ENCODE measurements around the gene WDR20.

DNA sequence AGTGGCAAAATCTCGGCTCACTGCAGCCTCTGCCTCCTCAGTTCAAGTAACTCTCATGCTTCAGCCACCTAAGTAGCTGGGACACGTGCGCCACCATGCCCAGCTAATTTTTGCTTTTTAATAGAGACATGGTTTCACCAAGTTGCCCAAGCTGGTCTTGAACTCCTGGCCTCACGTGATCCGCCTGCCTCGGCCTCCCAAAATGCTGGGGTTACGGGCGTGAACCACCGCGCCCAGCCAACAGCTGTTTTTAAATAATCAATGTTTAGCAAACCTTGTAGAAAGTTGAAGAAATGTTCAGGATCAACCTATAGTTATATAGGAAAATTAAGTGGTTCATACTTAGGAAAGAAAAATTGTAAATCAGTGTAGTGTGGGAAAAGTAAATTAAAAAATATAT is 46.9 kb upstream of the WDR20 start:
- TF ChIP-seq IRF2 (CRISPR knock-in tag; IDR thresholded peaks at IDR 0.05; ENCODE audit: borderline replicate concordance, low read depth) = no peak
- TF ChIP-seq, protein P1, sequence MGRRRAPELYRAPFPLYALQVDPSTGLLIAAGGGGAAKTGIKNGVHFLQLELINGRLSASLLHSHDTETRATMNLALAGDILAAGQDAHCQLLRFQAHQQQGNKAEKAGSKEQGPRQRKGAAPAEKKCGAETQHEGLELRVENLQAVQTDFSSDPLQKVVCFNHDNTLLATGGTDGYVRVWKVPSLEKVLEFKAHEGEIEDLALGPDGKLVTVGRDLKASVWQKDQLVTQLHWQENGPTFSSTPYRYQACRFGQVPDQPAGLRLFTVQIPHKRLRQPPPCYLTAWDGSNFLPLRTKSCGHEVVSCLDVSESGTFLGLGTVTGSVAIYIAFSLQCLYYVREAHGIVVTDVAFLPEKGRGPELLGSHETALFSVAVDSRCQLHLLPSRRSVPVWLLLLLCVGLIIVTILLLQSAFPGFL (CRISPR knock-in tag; IDR thresholded peaks at IDR 0.05; ENCODE audit: borderline replicate concordance) = no peak
- TF ChIP-seq NR2C2 (CRISPR knock-in tag; IDR thresholded peaks at IDR 0.05) = no peak
- TF ChIP-seq, protein P2, sequence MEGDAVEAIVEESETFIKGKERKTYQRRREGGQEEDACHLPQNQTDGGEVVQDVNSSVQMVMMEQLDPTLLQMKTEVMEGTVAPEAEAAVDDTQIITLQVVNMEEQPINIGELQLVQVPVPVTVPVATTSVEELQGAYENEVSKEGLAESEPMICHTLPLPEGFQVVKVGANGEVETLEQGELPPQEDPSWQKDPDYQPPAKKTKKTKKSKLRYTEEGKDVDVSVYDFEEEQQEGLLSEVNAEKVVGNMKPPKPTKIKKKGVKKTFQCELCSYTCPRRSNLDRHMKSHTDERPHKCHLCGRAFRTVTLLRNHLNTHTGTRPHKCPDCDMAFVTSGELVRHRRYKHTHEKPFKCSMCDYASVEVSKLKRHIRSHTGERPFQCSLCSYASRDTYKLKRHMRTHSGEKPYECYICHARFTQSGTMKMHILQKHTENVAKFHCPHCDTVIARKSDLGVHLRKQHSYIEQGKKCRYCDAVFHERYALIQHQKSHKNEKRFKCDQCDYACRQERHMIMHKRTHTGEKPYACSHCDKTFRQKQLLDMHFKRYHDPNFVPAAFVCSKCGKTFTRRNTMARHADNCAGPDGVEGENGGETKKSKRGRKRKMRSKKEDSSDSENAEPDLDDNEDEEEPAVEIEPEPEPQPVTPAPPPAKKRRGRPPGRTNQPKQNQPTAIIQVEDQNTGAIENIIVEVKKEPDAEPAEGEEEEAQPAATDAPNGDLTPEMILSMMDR (IDR thresholded peaks at IDR 0.05) = no peak
- TF ChIP-seq TEAD4 (CRISPR knock-in tag; IDR thresholded peaks at IDR 0.05) = no peak
- no peak for TF ChIP-seq RELA (CRISPR knock-in tag; IDR thresholded peaks at IDR 0.05; ENCODE audit: borderline replicate concordance)
- TF ChIP-seq GABPB1 (CRISPR knock-in tag; IDR thresholded peaks at IDR 0.05) = no peak
- TF ChIP-seq, protein P3, sequence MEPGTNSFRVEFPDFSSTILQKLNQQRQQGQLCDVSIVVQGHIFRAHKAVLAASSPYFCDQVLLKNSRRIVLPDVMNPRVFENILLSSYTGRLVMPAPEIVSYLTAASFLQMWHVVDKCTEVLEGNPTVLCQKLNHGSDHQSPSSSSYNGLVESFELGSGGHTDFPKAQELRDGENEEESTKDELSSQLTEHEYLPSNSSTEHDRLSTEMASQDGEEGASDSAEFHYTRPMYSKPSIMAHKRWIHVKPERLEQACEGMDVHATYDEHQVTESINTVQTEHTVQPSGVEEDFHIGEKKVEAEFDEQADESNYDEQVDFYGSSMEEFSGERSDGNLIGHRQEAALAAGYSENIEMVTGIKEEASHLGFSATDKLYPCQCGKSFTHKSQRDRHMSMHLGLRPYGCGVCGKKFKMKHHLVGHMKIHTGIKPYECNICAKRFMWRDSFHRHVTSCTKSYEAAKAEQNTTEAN (CRISPR knock-in tag; IDR thresholded peaks at IDR 0.05) = no peak
- no peak for TF ChIP-seq ELF4 (CRISPR knock-in tag; IDR thresholded peaks at IDR 0.05; ENCODE audit: low read depth)
- TF ChIP-seq ESRRA (CRISPR knock-in tag; IDR thresholded peaks at IDR 0.05; ENCODE audit: borderline replicate concordance) = no peak
- TF ChIP-seq, protein P4, sequence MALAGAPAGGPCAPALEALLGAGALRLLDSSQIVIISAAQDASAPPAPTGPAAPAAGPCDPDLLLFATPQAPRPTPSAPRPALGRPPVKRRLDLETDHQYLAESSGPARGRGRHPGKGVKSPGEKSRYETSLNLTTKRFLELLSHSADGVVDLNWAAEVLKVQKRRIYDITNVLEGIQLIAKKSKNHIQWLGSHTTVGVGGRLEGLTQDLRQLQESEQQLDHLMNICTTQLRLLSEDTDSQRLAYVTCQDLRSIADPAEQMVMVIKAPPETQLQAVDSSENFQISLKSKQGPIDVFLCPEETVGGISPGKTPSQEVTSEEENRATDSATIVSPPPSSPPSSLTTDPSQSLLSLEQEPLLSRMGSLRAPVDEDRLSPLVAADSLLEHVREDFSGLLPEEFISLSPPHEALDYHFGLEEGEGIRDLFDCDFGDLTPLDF (CRISPR knock-in tag; IDR thresholded peaks at IDR 0.05) = no peak

Measured in WTC11 (cell line).